ENCODE results near the gene ZNF276.
"Not testable (repeated sequence)": the region's sequence is repeated elsewhere in the genome, so short reads cannot be mapped to it uniquely, and the experiment has no call there.

Gene ZNF276

GRCh38 chr16:89720813-89721545 lies at the start of gene ZNF276, which contains the start of gene VPS9D1:
ZNF276 (plus strand) TSS chr16:89721537; CDS start chr16:89721641, 104 bp downstream.
VPS9D1 (minus strand) TSS chr16:89720898; CDS start chr16:89720861, 37 bp downstream.
- no peak for DNase-seq (ENCODE audit: low read depth)
- TF ChIP-seq CTCF (conservative IDR thresholded peaks at IDR 0.05; ENCODE audit: low read depth, low read length) = no peak

GRCh38 chr16:89671565-89671964 lies 49.8 kb upstream of the ZNF276 start:
- DNase-seq (ENCODE audit: low read depth); H3K4me3 ChIP-seq (ENCODE audit: low read length): not testable (repeated sequence)

More at GRCh38 chr16:89720813-89721545, at the start of gene ZNF276, which contains the start of gene VPS9D1:
- peak within 1 kb of the TSS; percentile 72 for H3K4me3 ChIP-seq (ENCODE audit: low read length)

- DNase-seq (ENCODE audit: low read depth) = no peak
- H3K4me3 ChIP-seq (ENCODE audit: low read length) = no peak overlapping the region
- no peak for TF ChIP-seq CTCF (conservative IDR thresholded peaks at IDR 0.05; ENCODE audit: low read depth, low read length)
Observed at GRCh38 chr16:89672177-89672941, 49.0 kb upstream of the ZNF276 start.

- H3K4me3 ChIP-seq (ENCODE audit: low read length) = no peak overlapping the region
- no peak for TF ChIP-seq CTCF (conservative IDR thresholded peaks at IDR 0.05; ENCODE audit: low read depth, low read length)
- no peak for DNase-seq (ENCODE audit: low read depth)
Observed at GRCh38 chr16:89678258-89678657, 43.1 kb upstream of the ZNF276 start.

- DNase-seq (ENCODE audit: low read depth) = no peak
- no peak for TF ChIP-seq CTCF (conservative IDR thresholded peaks at IDR 0.05; ENCODE audit: low read depth, low read length)
- H3K4me3 ChIP-seq (ENCODE audit: low read length) = no peak overlapping the region
Observed at GRCh38 chr16:89685916-89686315, 35.4 kb upstream of the ZNF276 start.

- peak; percentile 38 for DNase-seq (ENCODE audit: low read depth)
- peak within 1 kb of the TSS; percentile 78 for H3K4me3 ChIP-seq (ENCODE audit: low read length)
- TF ChIP-seq CTCF (conservative IDR thresholded peaks at IDR 0.05; ENCODE audit: low read depth, low read length) = no peak
Observed at GRCh38 chr16:89686520-89687091, 34.7 kb upstream of the ZNF276 start, which contains the start of gene CDK10. CDK10 (plus strand) TSS chr16:89686689; CDS start chr16:89686711, 22 bp downstream.
